Natural killer cell (primary cell): Measurements from ENCODE around the gene TMEM240. TPM values are rescaled to one million over a fixed set of nuclear protein-coding genes. Genes with fewer than 3 reads are reported as not detected.

Experiments
- ATAC-seq, 3 donors: fragments of 150-1000 bp in 2 of 3; fragments of 200-7000 bp in 1 of 3; cut with Tn5 transposase; 1 replicate in 1 of 3; 2 replicates in 2 of 3; pipeline ENCODE4 v1.10.0; 2021; ENCODE audit warnings: mild to moderate bottlenecking in 2 of 3, moderate library complexity in 2 of 3
- DNase-seq, 2 donors: peaks; one replicate each; pipeline versions ENCODE4 v3.0.0 to v3.0.0-alpha.2; 2013 to 2021; ENCODE audit warnings: mixed read lengths in 1 of 2
- H3K27ac ChIP-seq: one replicate; pipeline ENCODE4 v1.5.1; 2013; ENCODE audit warnings: mild to moderate bottlenecking, low read length
- H3K27me3 ChIP-seq: one replicate; pipeline ENCODE4 v1.6.1; 2013; ENCODE audit warnings: low read length; ENCODE audit not compliant: control insufficient read depth, insufficient read depth
- H3K36me3 ChIP-seq: one replicate; pipeline ENCODE4 v1.6.1; 2013; ENCODE audit warnings: low read length; ENCODE audit not compliant: control insufficient read depth, insufficient read depth
- H3K4me1 ChIP-seq: one replicate; pipeline ENCODE4 v1.6.1; 2013; ENCODE audit warnings: low read length; ENCODE audit not compliant: control insufficient read depth, insufficient read depth
- H3K4me3 ChIP-seq: one replicate; pipeline ENCODE4 v1.5.1; 2013; ENCODE audit warnings: low read length
- H3K9me3 ChIP-seq: one replicate; pipeline ENCODE4 v1.6.1; 2013; ENCODE audit warnings: low read length; ENCODE audit not compliant: control insufficient read depth, insufficient read depth
- H3K27ac Mint-ChIP-seq, 2 donors: one replicate each; pipeline ENCODE4 v1.8.0; 2022; ENCODE audit warnings: mild to moderate bottlenecking in 2 of 2, mixed read lengths in 2 of 2, moderate library complexity in 1 of 2
- H3K27me3 Mint-ChIP-seq, 2 donors: one replicate each; pipeline ENCODE4 v1.8.0; 2022; ENCODE audit warnings: low read depth in 2 of 2, mixed read lengths in 2 of 2
- H3K36me3 Mint-ChIP-seq: one replicate; pipeline ENCODE4 v1.8.0; 2022; ENCODE audit warnings: mixed read lengths
- H3K4me1 Mint-ChIP-seq, 2 donors: one replicate each; pipeline ENCODE4 v1.8.0; 2022; ENCODE audit warnings: mixed read lengths in 2 of 2
- H3K4me3 Mint-ChIP-seq: one replicate; pipeline ENCODE4 v1.8.0; 2022; ENCODE audit warnings: mild to moderate bottlenecking, moderate library complexity, mixed read lengths
- H3K9me3 Mint-ChIP-seq, 2 donors: one replicate each; pipeline ENCODE4 v1.8.0; 2022; ENCODE audit warnings: mixed read lengths in 2 of 2
- WGBS: methylation state at CpG from one replicate; pipeline ENCODE4 v1.1.7; 2013; ENCODE audit warnings: missing lambda C conversion rate; ENCODE audit not compliant: insufficient coverage; 5-methylcytosine and 5-hydroxymethylcytosine counted together
- intact Hi-C: fragments of 100-400 bp; cut with micrococcal nuclease; formaldehyde crosslinking; loops from one replicate; pipeline ENCODE4 v1.14.2; 2022
- total RNA-seq, 4 donors: library from RNA; stranded (reverse); fragments of 120-200 nt in 1 of 4; gene quantifications; one replicate each; pipeline versions ENCODE4 v1.2.3 to v1.2.4, GENCODE V29; 2013 to 2022
- TF ChIP-seq, protein P1 (sequence below): fragments of 200-600 bp; IDR thresholded peaks from one replicate; pipeline ENCODE4 v1.8.0; 2022; ENCODE audit warnings: antibody characterized with exemption

Gene TMEM240
- total RNA-seq, 3 donors from 2014 or later (not counting 1 experiment from before 2014, with no cell fraction given) = 0.35 to 1.00 (median 0.83) TPM

DNA sequence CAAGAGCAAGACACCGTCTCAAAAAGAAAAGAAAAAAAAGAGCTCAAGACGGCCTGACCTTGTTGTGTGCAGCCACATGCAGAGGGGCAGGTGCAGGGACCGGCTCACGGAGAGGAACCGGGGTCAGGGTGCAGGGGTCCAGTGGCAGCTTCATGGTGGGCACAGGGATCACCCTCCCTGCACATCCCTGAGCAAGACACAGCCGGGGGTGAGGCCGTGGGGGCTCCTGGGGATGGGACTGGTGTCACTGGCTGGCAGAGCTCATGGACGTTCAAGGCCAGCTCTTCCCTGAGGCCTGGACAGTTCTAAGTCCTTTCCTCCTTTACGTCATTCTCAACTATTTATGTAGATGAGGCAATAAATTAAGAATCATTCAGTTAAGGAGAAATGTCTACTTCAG, 6.6 kb upstream of the TMEM240 start:
- H3K36me3 ChIP-seq = peaks cover 5% of the 10 kb centered on the region
- 91% methylated on average over 8 of the region's 9 CpGs for WGBS
- no peak overlapping the region for H3K4me3 Mint-ChIP-seq
- H3K27me3 ChIP-seq = no peaks in the 10 kb centered on the region
- no peak overlapping the region for H3K4me3 ChIP-seq
- no peak overlapping the region for H3K27ac Mint-ChIP-seq
- H3K4me1 ChIP-seq = no peaks in the 10 kb centered on the region
- no peaks in the 10 kb centered on the region for H3K9me3 ChIP-seq
- H3K9me3 Mint-ChIP-seq = no peaks in the 10 kb centered on the region
- H3K36me3 Mint-ChIP-seq = no peaks in the 10 kb centered on the region
- no peak overlapping the region for H3K27ac ChIP-seq
- peaks cover 0 to 4% of the 10 kb centered on the region in 2 donors for H3K4me1 Mint-ChIP-seq
- ATAC-seq (no peak), DNase-seq (no peak)
- TF ChIP-seq, protein P1, sequence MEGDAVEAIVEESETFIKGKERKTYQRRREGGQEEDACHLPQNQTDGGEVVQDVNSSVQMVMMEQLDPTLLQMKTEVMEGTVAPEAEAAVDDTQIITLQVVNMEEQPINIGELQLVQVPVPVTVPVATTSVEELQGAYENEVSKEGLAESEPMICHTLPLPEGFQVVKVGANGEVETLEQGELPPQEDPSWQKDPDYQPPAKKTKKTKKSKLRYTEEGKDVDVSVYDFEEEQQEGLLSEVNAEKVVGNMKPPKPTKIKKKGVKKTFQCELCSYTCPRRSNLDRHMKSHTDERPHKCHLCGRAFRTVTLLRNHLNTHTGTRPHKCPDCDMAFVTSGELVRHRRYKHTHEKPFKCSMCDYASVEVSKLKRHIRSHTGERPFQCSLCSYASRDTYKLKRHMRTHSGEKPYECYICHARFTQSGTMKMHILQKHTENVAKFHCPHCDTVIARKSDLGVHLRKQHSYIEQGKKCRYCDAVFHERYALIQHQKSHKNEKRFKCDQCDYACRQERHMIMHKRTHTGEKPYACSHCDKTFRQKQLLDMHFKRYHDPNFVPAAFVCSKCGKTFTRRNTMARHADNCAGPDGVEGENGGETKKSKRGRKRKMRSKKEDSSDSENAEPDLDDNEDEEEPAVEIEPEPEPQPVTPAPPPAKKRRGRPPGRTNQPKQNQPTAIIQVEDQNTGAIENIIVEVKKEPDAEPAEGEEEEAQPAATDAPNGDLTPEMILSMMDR = no peak
- intact Hi-C loops = no loop called here
- H3K27me3 Mint-ChIP-seq = no peaks in the 10 kb centered on the region

DNA sequence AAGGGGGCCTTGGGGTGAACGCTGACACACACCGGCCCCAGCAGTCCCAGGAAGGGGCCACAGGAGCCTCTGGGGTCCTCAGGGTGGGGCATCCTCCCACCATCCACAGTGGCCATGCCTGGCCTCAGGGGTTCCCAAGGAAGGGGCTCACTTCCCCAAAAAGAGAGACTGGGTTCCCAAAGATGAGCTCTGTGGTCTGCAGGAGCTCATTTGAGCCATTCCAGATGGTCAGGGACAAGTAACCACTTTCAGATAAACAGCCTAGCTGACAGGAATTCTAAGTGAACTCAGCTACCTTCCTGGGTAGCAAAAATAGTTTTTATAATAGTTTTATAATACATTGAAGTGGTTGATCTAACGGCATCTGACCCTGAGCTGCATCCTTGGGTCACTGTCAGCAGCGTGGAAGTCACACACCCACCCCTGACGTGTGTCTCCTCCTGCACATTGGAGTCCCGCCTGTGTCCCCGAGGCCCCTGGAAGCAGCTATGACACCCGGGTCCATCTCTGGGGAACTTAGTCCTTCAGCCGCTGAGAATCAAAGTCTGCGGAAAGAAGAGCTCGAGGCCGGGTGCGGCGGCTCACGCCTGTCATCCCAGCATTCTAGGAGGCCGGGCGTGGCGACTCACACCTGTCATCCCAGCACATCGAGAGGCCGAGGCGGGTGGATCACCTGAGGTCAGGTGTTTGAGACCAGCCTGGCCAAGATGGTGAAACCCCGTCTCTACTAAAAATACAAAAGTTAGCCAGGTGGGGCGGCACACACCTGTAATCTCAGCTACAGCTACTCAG, 5.7 kb upstream of the TMEM240 start:
- DNase-seq (no peak), ATAC-seq (no peak)
- Histone ChIP-seq H3K27ac (no peak overlapping the region), H3K9me3 (no peaks in the 10 kb centered on the region), H3K4me1 (no peaks in the 10 kb centered on the region), H3K4me3 (no peak overlapping the region), H3K27me3 (no peaks in the 10 kb centered on the region), H3K36me3 (peaks cover 5% of the 10 kb centered on the region)
- intact Hi-C loops = no loop called here
- H3K4me1 Mint-ChIP-seq = peaks cover 0 to 4% of the 10 kb centered on the region in 2 donors
- no peaks in the 10 kb centered on the region for H3K9me3 Mint-ChIP-seq
- H3K4me3 Mint-ChIP-seq = no peak overlapping the region
- H3K27me3 Mint-ChIP-seq = no peaks in the 10 kb centered on the region
- 95% methylated on average over 23 of the region's 23 CpGs for WGBS
- no peaks in the 10 kb centered on the region for H3K36me3 Mint-ChIP-seq
- H3K27ac Mint-ChIP-seq = no peak overlapping the region
- TF ChIP-seq, protein P1 = no peak

DNA sequence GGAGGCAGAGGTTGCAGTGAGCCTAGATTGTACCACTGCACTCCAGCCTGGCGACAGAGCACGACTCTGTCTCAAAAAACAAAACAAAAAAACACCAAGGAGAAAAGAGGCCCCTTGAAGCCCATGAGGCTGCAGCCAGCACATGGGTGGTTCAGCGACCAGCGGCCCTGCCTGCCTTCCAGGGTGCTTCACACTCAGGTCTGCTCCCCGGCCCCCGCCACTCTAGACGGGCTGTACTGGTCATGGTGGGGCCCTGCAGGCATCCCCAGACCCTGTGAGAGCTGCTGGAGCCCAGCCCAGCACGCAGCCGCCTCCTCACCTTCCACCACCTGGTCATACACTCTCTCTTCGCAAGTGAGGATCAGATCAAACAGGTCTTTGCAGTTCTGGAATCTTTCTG, 4.1 kb upstream of the TMEM240 start:
- no peak for DNase-seq
- intact Hi-C loops = no loop called here
- Mint-ChIP-seq H3K27ac (no peak overlapping the region), H3K36me3 (no peaks in the 10 kb centered on the region), H3K9me3 (no peaks in the 10 kb centered on the region), H3K27me3 (no peaks in the 10 kb centered on the region), H3K4me1 (peaks cover 0 to 4% of the 10 kb centered on the region in 2 donors), H3K4me3 (no peak overlapping the region)
- H3K9me3 ChIP-seq = no peaks in the 10 kb centered on the region
- no peak overlapping the region for H3K4me3 ChIP-seq
- peaks cover 5% of the 10 kb centered on the region for H3K36me3 ChIP-seq
- WGBS = 87% methylated on average over 10 of the region's 10 CpGs
- no peaks in the 10 kb centered on the region for H3K27me3 ChIP-seq
- no peak for ATAC-seq
- H3K4me1 ChIP-seq = peaks cover 7% of the 10 kb centered on the region
- TF ChIP-seq, protein P1 = no peak
- no peak overlapping the region for H3K27ac ChIP-seq

DNA sequence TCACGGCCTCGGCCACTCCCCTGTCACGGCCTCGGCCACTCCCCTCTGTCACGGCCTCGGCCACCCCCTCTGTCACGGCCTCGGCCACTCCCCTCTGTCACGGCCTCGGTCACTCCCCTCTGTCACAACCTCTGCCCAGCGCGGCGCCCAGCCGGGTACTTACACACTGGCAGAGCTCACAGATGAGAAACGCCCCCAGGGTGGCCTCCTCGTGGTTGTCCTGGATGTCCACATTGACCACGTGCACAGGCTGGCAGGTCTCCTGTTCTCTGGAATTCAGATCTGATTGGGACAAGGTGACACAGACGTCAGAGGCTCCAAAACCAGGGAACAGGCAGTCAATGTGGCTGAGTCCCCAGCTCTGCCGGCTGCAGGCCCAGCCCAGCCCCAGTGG, 3.3 kb upstream of the TMEM240 start:
- Mint-ChIP-seq H3K9me3 (no peaks in the 10 kb centered on the region), H3K4me1 (peaks cover 0 to 4% of the 10 kb centered on the region in 2 donors), H3K27me3 (no peaks in the 10 kb centered on the region), H3K4me3 (no peak overlapping the region), H3K36me3 (no peaks in the 10 kb centered on the region), H3K27ac (no peak overlapping the region)
- Histone ChIP-seq H3K27ac (no peak overlapping the region), H3K27me3 (no peaks in the 10 kb centered on the region), H3K36me3 (peaks cover 5% of the 10 kb centered on the region), H3K9me3 (no peaks in the 10 kb centered on the region), H3K4me3 (no peak overlapping the region), H3K4me1 (peaks cover 12% of the 10 kb centered on the region)
- 90% methylated on average over 19 of the region's 19 CpGs for WGBS
- TF ChIP-seq, protein P1 = no peak
- ATAC-seq = no peak
- intact Hi-C loops = no loop called here
- DNase-seq = no peak
